Lower leg skin (tissue), 3 donors: ENCODE measurements around the gene TUFT1.

Experiments used
- CTCF ChIP-seq, 3 donors: fragments of 450-650 bp; IDR thresholded peaks; one replicate each; pipeline ENCODE4 v1.5.1; 2016; ENCODE audit warnings: antibody characterized with exemption in 3 of 3, mild to moderate bottlenecking in 3 of 3, moderate library complexity in 2 of 3
- POLR2A ChIP-seq, 2 donors: fragments of 450-650 bp; IDR thresholded peaks; one replicate each; pipeline ENCODE4 v1.6.1; 2016 to 2017; ENCODE audit warnings: antibody characterized with exemption in 2 of 2, mild to moderate bottlenecking in 1 of 2, moderate library complexity in 1 of 2

DNA sequence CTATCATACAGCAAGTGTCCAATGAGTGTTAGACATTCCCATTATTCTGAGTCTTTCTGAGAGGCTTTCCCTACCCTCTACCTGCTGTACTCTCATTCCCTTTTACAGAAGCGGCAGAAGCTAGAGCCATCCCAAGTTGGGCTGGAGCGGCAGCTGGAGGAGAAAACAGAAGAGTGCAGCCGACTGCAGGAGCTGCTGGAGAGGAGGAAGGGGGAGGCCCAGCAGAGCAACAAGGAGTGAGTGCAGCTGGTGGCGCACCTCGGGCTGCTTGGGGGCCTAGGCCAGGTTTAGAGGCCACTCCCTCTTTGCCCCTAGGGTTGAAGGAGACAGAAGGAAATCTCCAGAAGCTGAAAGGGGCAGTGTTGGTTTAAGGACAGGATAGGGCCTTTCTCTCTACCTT, 16.8 kb upstream of the TUFT1 start:
- TF ChIP-seq CTCF (IDR thresholded peaks at IDR 0.05) = no peak
- TF ChIP-seq POLR2A (IDR thresholded peaks at IDR 0.05) = no peak
